Transverse colon (tissue), 4 donors: Measurements from ENCODE around the gene LMTK2. TPM values are rescaled to one million over a fixed set of nuclear protein-coding genes. Genes with fewer than 3 reads are reported as not detected.
A peak's percentile ranks its signal among the peaks of the same experiment; 100 is the strongest.

Experiments used
- DNase-seq: peaks from one replicate; pipeline ENCODE4 v3.0.0-alpha.2; 2019
- H3K27ac ChIP-seq, 4 donors: fragments of 200-600 bp; sonication (generic); 2 replicates each; pipeline ENCODE4 v1.5.1; 2016 to 2018; ENCODE audit warnings: inconsistent platforms in 4 of 4
- H3K27me3 ChIP-seq: fragments of 200-600 bp; sonication (generic); 2 replicates; pipeline ENCODE4 v1.5.1; 2017; ENCODE audit warnings: inconsistent platforms
- H3K36me3 ChIP-seq, 4 donors: fragments of 200-600 bp; sonication (generic); 2 replicates each; pipeline ENCODE4 v1.5.1; 2017 to 2019; ENCODE audit warnings: inconsistent platforms in 4 of 4
- H3K4me1 ChIP-seq, 4 donors: fragments of 200-600 bp; sonication (generic); 2 replicates each; pipeline ENCODE4 v1.5.1; 2017 to 2020; ENCODE audit warnings: inconsistent platforms in 4 of 4
- H3K4me3 ChIP-seq, 4 donors: fragments of 200-600 bp; sonication (generic); 1 replicate in 1 of 4; 2 replicates in 3 of 4; pipeline versions ENCODE4 v1.5.1 to v1.6.1; 2017 to 2019; ENCODE audit warnings: inconsistent platforms in 4 of 4
- H3K9me3 ChIP-seq, 2 donors: fragments of 200-600 bp; sonication (generic); 2 replicates each; pipeline ENCODE4 v1.5.1; 2017 to 2019; ENCODE audit warnings: inconsistent platforms in 2 of 2
- EP300 ChIP-seq: sonication (generic); formaldehyde crosslinking; IDR thresholded peaks from one replicate; pipeline ENCODE4 v1.6.1; 2017; ENCODE audit warnings: antibody characterized with exemption, low read depth
- POLR2A ChIP-seq: fragments of 450-650 bp; IDR thresholded peaks from one replicate; pipeline ENCODE4 v1.6.1; 2016; ENCODE audit warnings: antibody characterized with exemption, mild to moderate bottlenecking, moderate library complexity
- POLR2AphosphoS5 ChIP-seq, 3 donors: sonication (generic); formaldehyde crosslinking; IDR thresholded peaks; one replicate each; pipeline ENCODE4 v1.6.1; 2016; ENCODE audit warnings: antibody characterized with exemption in 3 of 3
- WGBS, 2 donors: methylation state at CpG; one replicate each; pipeline ENCODE4 v1.1.5; 2018; ENCODE audit warnings: low coverage in 1 of 2; 5-methylcytosine and 5-hydroxymethylcytosine counted together
- in situ Hi-C, 4 donors: fragments of 200-750 bp; cut with MboI; loops; one replicate each; pipeline versions ENCODE4 v1.15.0 to v1.15.1; 2017; ENCODE audit warnings: low sequenced_read_pairs in 3 of 4, low pct_ligation_motif_present in 1 of 4, low pct_unique_long_range_greater_than_20kb in 1 of 4
- intact Hi-C: fragments of 100-400 bp; cut with DNase I; formaldehyde crosslinking; loops from one replicate; pipeline ENCODE4 v1.15.1; 2023; ENCODE audit warnings: low total_unique reads
- total RNA-seq, 4 donors: library from RNA; depleted of rRNA; stranded (reverse); fragments of >200 nt; gene quantifications; one replicate each; pipeline ENCODE4 v1.1.0, GENCODE V29; 2016
- TF ChIP-seq, protein P1 (sequence below), 5 experiments: fragments of 200-600 bp in 3 of 5; fragments of 450-650 bp in 2 of 5; sonication (generic) in 3 of 5; IDR thresholded peaks; 1 replicate in 2 of 5; 2 replicates in 3 of 5; pipeline ENCODE4 v1.5.1; 2016 to 2017; ENCODE audit warnings: antibody characterized with exemption in 5 of 5, inconsistent platforms in 3 of 5, mild to moderate bottlenecking in 2 of 5, moderate library complexity in 1 of 5

Gene LMTK2
- total RNA-seq, 4 donors from 2014 or later = 51.6 to 106 (median 62.2) TPM

DNA sequence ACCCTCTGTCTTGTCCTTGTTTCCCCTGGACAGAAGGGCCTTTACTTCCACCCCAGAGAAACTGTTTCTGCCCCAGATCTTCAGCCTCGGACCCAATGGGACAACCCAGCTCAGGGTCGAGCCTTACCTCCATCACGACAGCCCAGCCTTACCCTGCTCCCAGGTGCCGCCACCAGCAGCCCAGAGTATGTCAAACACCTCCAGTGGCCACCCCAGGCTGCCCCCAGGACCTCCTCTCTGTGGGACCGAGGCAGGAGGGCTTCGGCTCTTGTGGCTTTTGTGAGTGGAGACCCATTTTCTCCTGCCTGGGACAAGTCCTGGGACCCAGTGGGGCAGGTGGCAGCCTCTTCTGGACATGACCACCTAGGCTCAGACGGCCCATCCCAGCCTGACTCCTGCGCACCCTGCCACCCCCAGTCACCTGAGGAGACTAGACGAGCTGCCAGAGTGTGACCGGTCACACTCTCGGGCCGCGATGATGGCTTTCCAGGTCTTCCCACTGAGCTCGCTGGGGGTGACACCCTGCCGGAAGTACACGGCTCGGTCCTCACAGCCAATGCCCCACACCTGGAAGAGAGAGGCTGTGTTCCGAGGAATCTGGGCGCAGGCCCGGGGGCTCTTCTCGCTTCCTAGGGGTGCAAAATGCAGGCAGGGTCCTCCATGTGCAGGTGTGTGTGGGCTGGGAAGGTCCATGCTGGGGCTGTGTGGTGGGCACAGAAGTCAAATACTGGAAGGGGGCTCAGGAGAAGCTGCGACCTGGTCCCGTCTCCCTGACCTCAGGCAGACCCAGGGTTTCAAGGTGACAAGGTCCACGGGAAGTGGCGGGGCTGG, 129.9 kb downstream of the LMTK2 start:
- WGBS, 2 donors = 95% methylated on average over 25 of the region's 25 CpGs; no CpG with 5 or more reads in 1 of the 2 donors
- Histone ChIP-seq H3K27me3 (no peaks in the 10 kb centered on the region), H3K4me1 (no peaks in the 10 kb centered on the region), H3K4me3 (no peak overlapping the region), H3K27ac (no peak overlapping the region), H3K36me3 (no peaks in the 10 kb centered on the region), H3K9me3 (no peaks in the 10 kb centered on the region)
- in situ Hi-C loops = no loop called here
- no peak for DNase-seq
- TF ChIP-seq, protein P1, sequence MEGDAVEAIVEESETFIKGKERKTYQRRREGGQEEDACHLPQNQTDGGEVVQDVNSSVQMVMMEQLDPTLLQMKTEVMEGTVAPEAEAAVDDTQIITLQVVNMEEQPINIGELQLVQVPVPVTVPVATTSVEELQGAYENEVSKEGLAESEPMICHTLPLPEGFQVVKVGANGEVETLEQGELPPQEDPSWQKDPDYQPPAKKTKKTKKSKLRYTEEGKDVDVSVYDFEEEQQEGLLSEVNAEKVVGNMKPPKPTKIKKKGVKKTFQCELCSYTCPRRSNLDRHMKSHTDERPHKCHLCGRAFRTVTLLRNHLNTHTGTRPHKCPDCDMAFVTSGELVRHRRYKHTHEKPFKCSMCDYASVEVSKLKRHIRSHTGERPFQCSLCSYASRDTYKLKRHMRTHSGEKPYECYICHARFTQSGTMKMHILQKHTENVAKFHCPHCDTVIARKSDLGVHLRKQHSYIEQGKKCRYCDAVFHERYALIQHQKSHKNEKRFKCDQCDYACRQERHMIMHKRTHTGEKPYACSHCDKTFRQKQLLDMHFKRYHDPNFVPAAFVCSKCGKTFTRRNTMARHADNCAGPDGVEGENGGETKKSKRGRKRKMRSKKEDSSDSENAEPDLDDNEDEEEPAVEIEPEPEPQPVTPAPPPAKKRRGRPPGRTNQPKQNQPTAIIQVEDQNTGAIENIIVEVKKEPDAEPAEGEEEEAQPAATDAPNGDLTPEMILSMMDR (IDR thresholded peaks at IDR 0.05) = no peak
- TF ChIP-seq POLR2A (no peak), POLR2AphosphoS5 (IDR thresholded peaks at IDR 0.05) (no peak), EP300 (no peak)
- intact Hi-C loops = no loop called here

DNA sequence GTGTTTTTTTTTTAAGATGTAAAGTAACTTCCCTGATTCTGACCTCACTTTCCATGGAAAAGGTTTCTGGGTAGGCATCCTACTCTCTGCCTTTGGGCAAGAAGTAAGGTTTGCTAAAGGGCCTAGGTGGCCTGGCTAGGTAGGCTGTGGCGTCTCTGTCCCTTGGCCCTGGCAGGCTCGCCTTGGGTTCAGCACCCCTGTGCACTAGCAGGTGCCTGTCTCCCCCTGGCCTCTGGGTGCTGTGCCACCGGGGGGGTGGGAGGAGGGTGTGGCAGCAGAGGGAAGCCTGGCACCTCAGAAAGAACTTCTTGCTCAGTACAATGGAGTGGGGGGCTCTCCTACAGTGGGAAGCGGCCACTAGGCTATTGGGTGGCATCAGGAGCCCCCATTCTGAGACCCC, 131.4 kb downstream of the LMTK2 start:
- H3K4me3 ChIP-seq = no peak overlapping the region
- H3K36me3 ChIP-seq = no peaks in the 10 kb centered on the region
- H3K27me3 ChIP-seq = no peaks in the 10 kb centered on the region
- in situ Hi-C loops = no loop called here
- H3K9me3 ChIP-seq = no peaks in the 10 kb centered on the region
- H3K27ac ChIP-seq = no peak overlapping the region
- TF ChIP-seq, protein P1 (IDR thresholded peaks at IDR 0.05) = no peak
- TF ChIP-seq POLR2A (no peak), POLR2AphosphoS5 (IDR thresholded peaks at IDR 0.05) (no peak), EP300 (no peak)
- DNase-seq = no peak
- H3K4me1 ChIP-seq = no peaks in the 10 kb centered on the region
- whole genome bisulfite sequencing, 2 donors = 97 to 100% methylated on average over 1 to 4 of the region's 4 CpGs
- intact Hi-C loops = no loop called here

DNA sequence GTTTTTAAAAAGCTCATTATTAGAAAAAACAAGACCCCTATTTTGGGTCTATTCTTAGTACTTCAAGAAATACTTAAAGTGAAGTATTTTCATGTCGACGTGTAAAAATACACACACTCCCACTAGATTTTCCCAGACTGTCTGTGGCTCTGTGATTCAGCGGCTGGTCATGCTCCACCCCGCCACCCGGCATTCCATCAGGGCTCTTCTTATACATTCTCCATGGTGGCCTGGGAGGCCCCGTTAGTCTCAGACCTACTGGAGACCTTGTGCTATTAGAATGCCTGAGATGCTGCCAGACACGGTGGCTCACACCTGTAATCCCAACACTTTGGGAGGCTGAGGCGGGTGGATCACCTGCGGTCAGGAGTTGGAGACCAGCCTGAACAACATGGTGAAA, 132.3 kb downstream of the LMTK2 start:
- intact Hi-C loops = no loop called here
- H3K36me3 ChIP-seq = no peaks in the 10 kb centered on the region

DNA sequence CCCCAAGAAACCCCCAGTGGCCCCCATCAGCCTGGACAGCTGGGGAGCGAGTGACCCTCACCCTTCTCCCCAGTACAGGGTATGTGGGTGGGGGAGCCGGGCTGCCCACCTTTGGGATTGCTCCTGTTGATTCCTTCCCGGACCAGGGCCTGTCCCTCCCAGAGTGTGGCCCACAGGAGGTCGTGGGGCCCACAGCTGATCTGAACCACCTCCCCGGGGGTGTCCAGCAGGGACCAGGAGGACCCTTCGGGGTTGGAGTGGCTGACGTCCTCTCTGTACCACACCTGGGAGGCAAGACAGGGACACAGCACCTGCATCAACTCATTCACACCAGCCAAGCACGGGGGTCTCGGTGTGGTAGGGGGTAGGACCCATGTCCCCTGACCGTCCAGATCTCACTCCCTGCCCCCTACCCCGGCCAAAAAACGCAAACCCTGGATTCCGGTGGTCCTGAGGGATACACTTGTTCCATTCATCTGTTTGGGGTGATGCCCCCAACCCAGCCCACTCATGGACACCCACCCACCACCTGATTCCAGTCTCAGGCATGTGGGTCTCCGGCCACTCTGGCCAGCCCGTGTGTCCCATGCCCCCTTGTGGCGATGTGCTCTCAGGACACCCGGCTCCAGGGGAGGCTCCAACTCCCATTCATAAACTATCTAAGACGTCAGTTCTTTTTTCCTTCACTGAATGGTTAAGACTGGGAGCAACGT, 134.5 kb downstream of the LMTK2 start:
- H3K27ac ChIP-seq = no peak overlapping the region
- no peaks in the 10 kb centered on the region for H3K4me1 ChIP-seq
- TF ChIP-seq, protein P1 (IDR thresholded peaks at IDR 0.05) = peak; percentile 53 to 69 (median 66)
- TF ChIP-seq POLR2A (no peak), POLR2AphosphoS5 (IDR thresholded peaks at IDR 0.05) (no peak)
- intact Hi-C loops (no loop called here), in situ Hi-C loops (no loop called here)
- DNase-seq = peak; percentile 41
- 74% methylated on average over 18 of the region's 19 CpGs; no CpG with 5 or more reads in 1 of the 2 donors for whole genome bisulfite sequencing, 2 donors
- H3K9me3 ChIP-seq = no peaks in the 10 kb centered on the region
- H3K27me3 ChIP-seq = no peaks in the 10 kb centered on the region
- no peak overlapping the region for H3K4me3 ChIP-seq
- H3K36me3 ChIP-seq = no peaks in the 10 kb centered on the region

More for the DNA sequence above, 132.3 kb downstream of the LMTK2 start:
- TF ChIP-seq, protein P1 (IDR thresholded peaks at IDR 0.05) = no peak
- TF ChIP-seq POLR2AphosphoS5 (IDR thresholded peaks at IDR 0.05) = no peak
- TF ChIP-seq EP300 = no peak
- no peak for TF ChIP-seq POLR2A
- H3K4me1 ChIP-seq = no peaks in the 10 kb centered on the region
- in situ Hi-C loops = no loop called here
- 93 to 94% methylated on average over 4 to 9 of the region's 9 CpGs for WGBS, 2 donors
- DNase-seq = no peak
- no peaks in the 10 kb centered on the region for H3K9me3 ChIP-seq
- H3K27ac ChIP-seq = no peak overlapping the region
- H3K4me3 ChIP-seq = no peak overlapping the region
- no peaks in the 10 kb centered on the region for H3K27me3 ChIP-seq
